IMR-90 (cell line): ENCODE measurements around the gene FEV. TPM values are rescaled to one million over a fixed set of nuclear protein-coding genes. Genes with fewer than 3 reads are reported as not detected.
A peak's percentile ranks its signal among the peaks of the same experiment; 100 is the strongest.

ENCODE experiments used
- ATAC-seq: fragments of 200-7000 bp; cut with Tn5 transposase; 2 replicates; pipeline ENCODE4 v1.9.1; 2020; ENCODE audit warnings: low read depth, mild to moderate bottlenecking, moderate library complexity
- BruUV-seq: library from RNA; stranded (reverse); fragments of 400-500 nt; replicated peaks from 2 replicates; lab custom pipeline; 2021; lab: Mats Ljungman, UMichigan
- CTCF ChIA-PET: fragments of 300-600 bp; formaldehyde crosslinking; extraction: SDS; loops from one replicate; lab custom pipeline; 2021; ENCODE audit warnings: antibody characterized with exemption; lab: Yijun Ruan, JAX
- POLR2A ChIA-PET: fragments of 300-600 bp; sonication (Branson Sonifier 250); formaldehyde crosslinking; loops from one replicate; lab custom pipeline; 2022; ENCODE audit warnings: antibody characterized with exemption; ENCODE audit not compliant: unreplicated experiment; lab: Charles Lee
- DNase-seq: peaks from one replicate; pipeline ENCODE4 v3.0.0; 2013
- H2AFZ ChIP-seq: replicated peaks from 2 replicates; pipeline ENCODE3; 2013; ENCODE audit warnings: low read length, mild to moderate bottlenecking; ENCODE audit not compliant: poor library complexity
- H2AK5ac ChIP-seq: 2 replicates; pipeline ENCODE4 v1.6.1; 2013; ENCODE audit warnings: low read depth, low read length, inconsistent platforms
- H2AK9ac ChIP-seq: replicated peaks from 2 replicates; pipeline ENCODE3; 2013; ENCODE audit warnings: mild to moderate bottlenecking, low read depth, low read length, moderate library complexity; ENCODE audit not compliant: poor library complexity
- H2BK120ac ChIP-seq: 2 replicates; pipeline ENCODE4 v1.6.1; 2013; ENCODE audit warnings: low read depth, low read length, inconsistent platforms
- H2BK15ac ChIP-seq: 3 replicates; pipeline ENCODE4 v1.6.1; 2013; ENCODE audit warnings: low read depth, low read length, inconsistent platforms
- H2BK20ac ChIP-seq: 2 replicates; pipeline ENCODE4 v1.6.1; 2013; ENCODE audit warnings: low read depth, mild to moderate bottlenecking, inconsistent platforms, low read length, moderate library complexity
- H2BK5ac ChIP-seq: 2 replicates; pipeline ENCODE4 v1.6.1; 2013; ENCODE audit warnings: mild to moderate bottlenecking, low read depth, low read length, inconsistent platforms; ENCODE audit not compliant: poor library complexity, severe bottlenecking
- H3K14ac ChIP-seq: replicated peaks from 2 replicates; pipeline ENCODE4 v1.6.1; 2013; ENCODE audit warnings: low read depth, low read length, inconsistent platforms
- H3K18ac ChIP-seq: 2 replicates; pipeline ENCODE4 v1.6.1; 2013; ENCODE audit warnings: low read depth, low read length, control low read depth
- H3K23ac ChIP-seq: 2 replicates; pipeline ENCODE4 v1.6.1; 2013; ENCODE audit warnings: low read depth, low read length, inconsistent platforms
- H3K27ac ChIP-seq: 2 replicates; pipeline ENCODE4 v1.5.1; 2013; ENCODE audit warnings: mild to moderate bottlenecking, control low read depth, low read length; ENCODE audit not compliant: insufficient read depth
- H3K27me3 ChIP-seq: 2 replicates; pipeline ENCODE4 v1.6.1; 2013; ENCODE audit warnings: low read length; ENCODE audit not compliant: control insufficient read depth, insufficient read depth
- H3K36me3 ChIP-seq: 2 replicates; pipeline ENCODE4 v1.6.1; 2013; ENCODE audit warnings: low read length, mixed read lengths; ENCODE audit not compliant: control insufficient read depth, insufficient read depth
- H3K4ac ChIP-seq: 2 replicates; pipeline ENCODE4 v1.6.1; 2013; ENCODE audit warnings: low read depth, low read length, inconsistent platforms
- H3K4me1 ChIP-seq: 2 replicates; pipeline ENCODE4 v1.6.1; 2013; ENCODE audit warnings: low read length, mixed read lengths; ENCODE audit not compliant: control insufficient read depth, insufficient read depth
- H3K4me2 ChIP-seq: 2 replicates; pipeline ENCODE4 v1.6.1; 2013; ENCODE audit warnings: low read depth, mild to moderate bottlenecking, control low read depth, low read length, moderate library complexity
- H3K4me3 ChIP-seq: 2 replicates; pipeline ENCODE4 v1.5.1; 2013; ENCODE audit warnings: low read depth, mild to moderate bottlenecking, control low read depth, low read length, moderate library complexity; ENCODE audit not compliant: insufficient read depth
- H3K56ac ChIP-seq: 2 replicates; pipeline ENCODE4 v1.6.1; 2013; ENCODE audit warnings: low read length, inconsistent platforms; ENCODE audit not compliant: insufficient read depth; ENCODE audit errors: extremely low read depth
- H3K79me1 ChIP-seq, 2 experiments: 2 replicates each; pipeline ENCODE4 v1.6.1; 2013; ENCODE audit warnings: low read length in 2 of 2, inconsistent platforms in 1 of 2, low read depth in 1 of 2
- H3K9ac ChIP-seq: 2 replicates; pipeline ENCODE4 v1.6.1; 2013; ENCODE audit warnings: low read depth, low read length, control low read depth
- H3K9me1 ChIP-seq: 2 replicates; pipeline ENCODE4 v1.6.1; 2013; ENCODE audit warnings: low read length, inconsistent platforms; ENCODE audit not compliant: insufficient read depth
- H3K9me3 ChIP-seq: 2 replicates; pipeline ENCODE4 v1.6.1; 2013; ENCODE audit warnings: low read length; ENCODE audit not compliant: control insufficient read depth, insufficient read depth
- H4K20me1 ChIP-seq: 2 replicates; pipeline ENCODE4 v1.6.1; 2013; ENCODE audit warnings: low read length, inconsistent platforms; ENCODE audit not compliant: insufficient read depth
- H4K5ac ChIP-seq: 2 replicates; pipeline ENCODE4 v1.6.1; 2013; ENCODE audit warnings: mild to moderate bottlenecking, low read depth, low read length, control low read depth
- H4K8ac ChIP-seq, 2 experiments: 2 replicates each; pipeline ENCODE4 v1.6.1; 2013; ENCODE audit warnings: low read depth in 2 of 2, low read length in 2 of 2, control low read depth in 1 of 2, inconsistent platforms in 1 of 2
- H4K91ac ChIP-seq: 2 replicates; pipeline ENCODE4 v1.6.1; 2013; ENCODE audit warnings: low read depth, low read length, inconsistent platforms; ENCODE audit not compliant: insufficient read depth
- RAD21 ChIP-seq: IDR thresholded peaks from 2 replicates; pipeline ENCODE4 v1.6.1; 2012; ENCODE audit warnings: low read length, improper control_type of control experiment
- USF2 ChIP-seq: fragments of 150-350 bp; IDR thresholded peaks from 2 replicates; pipeline ENCODE4 v1.6.1; 2017; ENCODE audit warnings: mild to moderate bottlenecking, antibody characterized with exemption, low read length, low read depth
- WGBS, 2 experiments: methylation state at CpG; one replicate each; pipeline versions ENCODE4 v1.1.5 to v1.1.7; 2013; ENCODE audit warnings: missing lambda C conversion rate in 2 of 2; ENCODE audit not compliant: insufficient read length in 1 of 2; ENCODE audit errors: extremely low coverage in 2 of 2; 5-methylcytosine and 5-hydroxymethylcytosine counted together
- dilution Hi-C: fragments of 300-500 bp; cut with HindIII; formaldehyde crosslinking; loops from one replicate; pipeline ENCODE4 v1.14.3; 2018; ENCODE audit warnings: low sequenced_read_pairs; ENCODE audit not compliant: unreplicated experiment
- in situ Hi-C: fragments of 300-500 bp; cut with MboI; formaldehyde crosslinking; loops from 3 replicates; pipeline ENCODE4 v1.14.3; 2019; ENCODE audit warnings: low sequenced_read_pairs, inconsistent platforms, mixed read lengths
- intact Hi-C: fragments of 100-400 bp; cut with micrococcal nuclease; formaldehyde crosslinking; loops from 2 replicates; pipeline ENCODE4 v1.10.0; 2022
- polyA plus RNA-seq, 3 experiments: library from polyadenylated mRNA; depleted of rRNA; stranded (reverse); fragments of >200 nt; gene quantifications; 2 replicates each; pipeline ENCODE4 v1.2.3, GENCODE V29; 2012; ENCODE audit warnings: low replicate concordance in 1 of 3
- total RNA-seq: library from RNA; depleted of rRNA; stranded (reverse); fragments of >200 nt; gene quantifications from 2 replicates; pipeline ENCODE4 v1.2.3, GENCODE V29; 2012
- TF ChIP-seq, protein P1 (sequence below): conservative IDR thresholded peaks from 2 replicates; pipeline ENCODE4 v1.5.1; 2012; ENCODE audit warnings: mild to moderate bottlenecking, low read depth, low read length, improper control_type of control experiment

The FEV gene
- total and polyA plus RNA-seq, 2 of the 4 experiments (the other 2 are of a cell fraction) = not detected

DNA sequence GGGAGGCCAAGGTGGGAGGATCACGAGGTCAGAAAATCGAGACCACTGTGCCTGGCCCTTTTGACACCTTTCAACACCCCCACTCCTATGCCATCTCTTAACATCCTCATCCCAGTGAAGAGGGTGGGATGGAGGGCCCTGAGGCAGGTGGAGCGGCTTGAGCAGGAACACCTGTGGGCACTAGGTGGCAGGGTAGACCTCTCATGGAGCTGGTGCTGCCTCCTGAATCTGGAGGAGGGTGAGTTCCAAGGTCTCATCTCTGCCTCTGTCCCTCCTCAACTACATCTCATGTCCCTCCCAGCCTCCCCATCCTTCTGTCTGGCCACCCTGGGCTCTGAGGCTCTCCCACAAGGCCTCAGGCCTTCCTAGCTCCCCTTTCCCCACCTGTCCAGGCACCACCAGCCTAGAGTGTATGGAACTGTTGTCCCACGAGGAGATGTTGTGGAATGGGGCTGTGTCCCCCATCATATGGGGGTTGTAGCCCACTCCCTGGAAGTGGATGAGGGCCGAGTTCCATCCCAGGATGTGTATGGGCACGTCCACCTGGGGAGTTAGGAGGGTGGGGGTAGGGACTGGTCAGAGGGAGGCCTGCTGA, 25.3 kb upstream of the FEV start:
- H2BK120ac ChIP-seq = no peak overlapping the region
- no peak overlapping the region for H3K4ac ChIP-seq
- no peak overlapping the region for H3K4me2 ChIP-seq
- no peak overlapping the region for H2AK9ac ChIP-seq
- H3K14ac ChIP-seq = no peak overlapping the region
- TF ChIP-seq, protein P1, sequence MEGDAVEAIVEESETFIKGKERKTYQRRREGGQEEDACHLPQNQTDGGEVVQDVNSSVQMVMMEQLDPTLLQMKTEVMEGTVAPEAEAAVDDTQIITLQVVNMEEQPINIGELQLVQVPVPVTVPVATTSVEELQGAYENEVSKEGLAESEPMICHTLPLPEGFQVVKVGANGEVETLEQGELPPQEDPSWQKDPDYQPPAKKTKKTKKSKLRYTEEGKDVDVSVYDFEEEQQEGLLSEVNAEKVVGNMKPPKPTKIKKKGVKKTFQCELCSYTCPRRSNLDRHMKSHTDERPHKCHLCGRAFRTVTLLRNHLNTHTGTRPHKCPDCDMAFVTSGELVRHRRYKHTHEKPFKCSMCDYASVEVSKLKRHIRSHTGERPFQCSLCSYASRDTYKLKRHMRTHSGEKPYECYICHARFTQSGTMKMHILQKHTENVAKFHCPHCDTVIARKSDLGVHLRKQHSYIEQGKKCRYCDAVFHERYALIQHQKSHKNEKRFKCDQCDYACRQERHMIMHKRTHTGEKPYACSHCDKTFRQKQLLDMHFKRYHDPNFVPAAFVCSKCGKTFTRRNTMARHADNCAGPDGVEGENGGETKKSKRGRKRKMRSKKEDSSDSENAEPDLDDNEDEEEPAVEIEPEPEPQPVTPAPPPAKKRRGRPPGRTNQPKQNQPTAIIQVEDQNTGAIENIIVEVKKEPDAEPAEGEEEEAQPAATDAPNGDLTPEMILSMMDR = peak; percentile 15; the same call in 1 of the 2 replicates
- TF ChIP-seq USF2 = no peak
- peak; percentile 17; the same call in 1 of the 2 replicates for TF ChIP-seq RAD21
- POLR2A ChIA-PET = interaction anchor here (0.6 kb wide), 1 partner anchor 13 kb away, joined by 7 read pairs; no protein-coding TSS in a partner anchor
- H3K18ac ChIP-seq = no peak overlapping the region
- H2BK5ac ChIP-seq = no peak overlapping the region
- in situ Hi-C loops = no loop called here
- no CpG with 5 or more reads among the region's 6 CpGs for WGBS, 2 experiments
- H3K9me1 ChIP-seq = peaks cover 3% of the 10 kb centered on the region; the same call in 1 of the 2 replicates
- H2BK15ac ChIP-seq = no peak overlapping the region
- no peak for ATAC-seq
- H3K27ac ChIP-seq = no peak overlapping the region
- no peaks in the 10 kb centered on the region for H3K9me3 ChIP-seq
- H3K4me3 ChIP-seq = no peak overlapping the region
- no peak overlapping the region for H2AFZ ChIP-seq
- CTCF ChIA-PET = interaction anchor here (0.6 to 0.9 kb wide), 2 partner anchors 55 to 489 kb away, joined by 3 read pairs; partner anchors contain the start of gene GMPPA
- dilution Hi-C loops = no loop called here
- H4K8ac ChIP-seq = no peak overlapping the region
- no peak overlapping the region for H3K23ac ChIP-seq
- DNase-seq = no peak
- H4K91ac ChIP-seq = no peak overlapping the region
- peaks cover 39% of the 10 kb centered on the region for H3K27me3 ChIP-seq
- no peak overlapping the region for H4K5ac ChIP-seq
- no peak overlapping the region for H2AK5ac ChIP-seq
- H3K4me1 ChIP-seq = no peaks in the 10 kb centered on the region
- H4K20me1 ChIP-seq = no peaks in the 10 kb centered on the region
- BruUV-seq = no TSS peak
- intact Hi-C loops = no loop called here
- no peak overlapping the region for H3K9ac ChIP-seq
- H3K56ac ChIP-seq = no peak overlapping the region
- no peaks in the 10 kb centered on the region for H3K36me3 ChIP-seq
- H2BK20ac ChIP-seq = no peak overlapping the region
- no peaks in the 10 kb centered on the region for H3K79me1 ChIP-seq
